ENCODE measurements around the gene TUT7. TPM values are rescaled to one million over a fixed set of nuclear protein-coding genes. Genes with fewer than 3 reads are reported as not detected.
"Not testable (repeated sequence)": the region's sequence is repeated elsewhere in the genome, so short reads cannot be mapped to it uniquely, and the experiment has no call there.

Gene TUT7, protein sequence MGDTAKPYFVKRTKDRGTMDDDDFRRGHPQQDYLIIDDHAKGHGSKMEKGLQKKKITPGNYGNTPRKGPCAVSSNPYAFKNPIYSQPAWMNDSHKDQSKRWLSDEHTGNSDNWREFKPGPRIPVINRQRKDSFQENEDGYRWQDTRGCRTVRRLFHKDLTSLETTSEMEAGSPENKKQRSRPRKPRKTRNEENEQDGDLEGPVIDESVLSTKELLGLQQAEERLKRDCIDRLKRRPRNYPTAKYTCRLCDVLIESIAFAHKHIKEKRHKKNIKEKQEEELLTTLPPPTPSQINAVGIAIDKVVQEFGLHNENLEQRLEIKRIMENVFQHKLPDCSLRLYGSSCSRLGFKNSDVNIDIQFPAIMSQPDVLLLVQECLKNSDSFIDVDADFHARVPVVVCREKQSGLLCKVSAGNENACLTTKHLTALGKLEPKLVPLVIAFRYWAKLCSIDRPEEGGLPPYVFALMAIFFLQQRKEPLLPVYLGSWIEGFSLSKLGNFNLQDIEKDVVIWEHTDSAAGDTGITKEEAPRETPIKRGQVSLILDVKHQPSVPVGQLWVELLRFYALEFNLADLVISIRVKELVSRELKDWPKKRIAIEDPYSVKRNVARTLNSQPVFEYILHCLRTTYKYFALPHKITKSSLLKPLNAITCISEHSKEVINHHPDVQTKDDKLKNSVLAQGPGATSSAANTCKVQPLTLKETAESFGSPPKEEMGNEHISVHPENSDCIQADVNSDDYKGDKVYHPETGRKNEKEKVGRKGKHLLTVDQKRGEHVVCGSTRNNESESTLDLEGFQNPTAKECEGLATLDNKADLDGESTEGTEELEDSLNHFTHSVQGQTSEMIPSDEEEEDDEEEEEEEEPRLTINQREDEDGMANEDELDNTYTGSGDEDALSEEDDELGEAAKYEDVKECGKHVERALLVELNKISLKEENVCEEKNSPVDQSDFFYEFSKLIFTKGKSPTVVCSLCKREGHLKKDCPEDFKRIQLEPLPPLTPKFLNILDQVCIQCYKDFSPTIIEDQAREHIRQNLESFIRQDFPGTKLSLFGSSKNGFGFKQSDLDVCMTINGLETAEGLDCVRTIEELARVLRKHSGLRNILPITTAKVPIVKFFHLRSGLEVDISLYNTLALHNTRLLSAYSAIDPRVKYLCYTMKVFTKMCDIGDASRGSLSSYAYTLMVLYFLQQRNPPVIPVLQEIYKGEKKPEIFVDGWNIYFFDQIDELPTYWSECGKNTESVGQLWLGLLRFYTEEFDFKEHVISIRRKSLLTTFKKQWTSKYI (N-terminal part only)
- 6.8 and 7.8 TPM in 2 replicates for total RNA-seq (2014; rRNA removed; shearing (Covaris generic))

DNA sequence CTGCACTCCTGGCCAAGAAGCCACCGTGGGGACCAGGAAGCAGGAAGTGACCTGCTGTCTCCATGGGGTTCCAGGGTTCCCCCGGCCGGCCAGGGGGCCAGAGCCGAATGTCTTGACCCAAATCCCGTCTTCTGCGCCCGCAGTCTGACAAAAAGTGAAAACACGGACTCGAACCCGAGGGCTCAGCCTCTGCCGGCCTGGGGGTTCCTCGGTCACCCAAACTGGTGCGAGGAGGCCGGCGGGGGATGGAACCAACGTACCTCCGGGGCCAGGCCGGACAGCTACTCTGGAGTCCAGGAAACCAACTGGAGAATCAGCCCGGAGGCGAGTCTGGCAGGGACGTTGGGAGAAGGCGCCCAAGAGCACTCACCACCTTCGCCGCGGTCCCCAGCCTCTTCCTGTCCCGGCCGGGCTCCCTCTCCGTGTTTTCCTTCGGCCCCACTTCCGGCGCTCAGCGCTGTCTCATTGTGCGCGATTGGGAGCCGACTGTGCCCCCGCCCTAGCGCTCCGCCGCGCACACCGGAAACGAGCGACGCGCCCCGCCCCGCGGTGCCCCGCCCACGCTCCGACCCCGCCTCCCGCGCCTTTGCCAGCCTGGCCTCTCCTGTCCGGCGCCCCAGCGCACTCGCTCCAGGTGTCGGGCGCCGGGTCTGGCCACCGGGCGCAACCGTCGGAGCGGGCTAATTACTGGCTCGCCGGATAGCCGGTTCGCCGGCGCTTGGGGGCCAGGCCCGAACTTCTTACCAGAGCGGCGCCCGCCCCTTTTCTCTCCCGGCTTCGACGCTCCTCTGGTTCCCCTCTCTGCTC, at the start of gene TUT7:
TUT7 (minus strand) TSS at position 400 of the 807 bp plus-strand sequence. CDS start 1,211 bp downstream, outside the sequence.
- peak; percentile 94 for DNase-seq (ENCODE audit: low spot score)
- in situ Hi-C loops (cut with HindIII; ENCODE audit: low sequenced_read_pairs): no loop called here

DNA sequence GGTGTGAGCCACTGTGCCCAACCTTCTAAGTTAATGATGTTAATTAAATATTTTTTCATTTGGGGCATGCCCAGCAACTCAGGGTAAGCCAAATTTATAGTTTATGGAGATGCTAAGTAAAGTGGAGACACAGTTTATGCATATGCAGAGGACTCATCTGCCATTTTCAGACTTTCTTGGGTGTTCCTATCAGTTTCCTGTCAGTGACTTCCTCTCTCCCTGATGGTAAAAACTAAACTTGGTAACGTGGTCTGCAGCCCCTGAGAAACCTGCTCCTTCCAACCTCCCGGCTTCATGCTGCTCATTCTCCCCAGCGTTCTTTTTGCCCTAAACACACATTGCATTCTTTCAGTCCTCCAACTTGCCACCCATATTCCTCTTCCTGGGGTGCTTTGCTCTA, 48.4 kb upstream of the TUT7 start:
- in situ Hi-C loops (cut with HindIII; ENCODE audit: low sequenced_read_pairs): no loop called here

DNA sequence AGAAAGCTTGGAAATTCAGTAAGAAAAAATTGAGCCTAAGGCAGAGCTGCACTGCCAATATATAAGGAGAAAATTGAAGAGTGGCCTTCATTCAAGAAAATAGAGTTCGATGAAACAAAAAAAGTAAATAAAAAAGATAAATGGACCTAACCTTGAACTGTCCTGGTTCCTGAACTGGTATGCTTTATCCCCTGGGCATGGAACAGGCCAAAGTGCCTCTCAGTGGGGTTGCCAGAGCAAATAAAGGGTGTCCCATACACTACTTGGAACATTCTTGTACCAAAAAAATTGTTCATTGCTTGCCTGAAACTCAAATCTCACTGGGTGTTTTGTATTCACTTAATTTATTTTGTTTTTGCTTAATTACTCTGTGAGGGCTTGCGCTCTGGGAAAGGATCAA, 42.2 kb upstream of the TUT7 start:
- in situ Hi-C loops (cut with HindIII; ENCODE audit: low sequenced_read_pairs): no loop called here
- DNase-seq (ENCODE audit: low spot score): no peak

More for the DNA sequence above, 48.4 kb upstream of the TUT7 start:
- no peak for DNase-seq (ENCODE audit: low spot score)

DNA sequence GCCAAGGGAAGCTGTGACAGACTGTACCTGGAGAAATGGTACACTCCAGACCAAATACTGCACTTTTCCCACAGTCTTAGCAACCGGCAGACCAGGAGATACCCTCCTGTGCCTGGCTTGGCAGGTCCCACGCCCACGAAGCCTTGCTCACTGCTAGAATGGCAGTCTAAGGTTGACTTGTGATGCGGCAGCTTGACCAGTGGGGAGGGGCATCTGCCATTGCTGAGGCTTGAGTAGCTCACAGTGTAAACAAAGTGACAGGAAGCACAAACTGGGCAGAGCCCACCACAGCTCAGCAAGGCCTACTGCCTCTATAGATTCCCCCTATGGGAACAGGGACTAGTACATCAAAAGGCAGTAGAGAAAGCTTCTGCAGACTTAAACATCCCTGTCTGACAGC, 36.0 kb upstream of the TUT7 start:
- DNase-seq (ENCODE audit: low spot score); in situ Hi-C loops (cut with HindIII; ENCODE audit: low sequenced_read_pairs): not testable (repeated sequence)

DNA sequence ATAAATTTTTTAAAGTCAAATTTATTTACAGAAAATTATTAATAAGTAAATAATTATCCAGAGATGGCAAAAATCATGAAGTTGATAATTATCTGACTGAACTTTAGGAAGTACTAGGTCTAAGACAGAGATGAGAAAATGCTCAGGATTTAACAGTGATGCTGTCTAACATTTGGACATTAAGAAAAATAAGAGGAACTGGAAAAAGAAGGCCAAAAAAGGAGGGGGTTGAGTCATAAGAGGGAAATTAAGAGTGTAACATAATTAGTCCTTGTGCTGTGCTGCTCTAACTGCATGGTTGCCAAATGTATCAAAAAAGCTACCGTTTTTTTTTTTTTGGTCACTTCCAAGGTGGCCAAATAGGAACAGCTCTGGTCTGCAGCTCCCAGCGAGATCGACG, 35.4 kb upstream of the TUT7 start:
- DNase-seq (ENCODE audit: low spot score): no peak
- in situ Hi-C loops (cut with HindIII; ENCODE audit: low sequenced_read_pairs): no loop called here

DNA sequence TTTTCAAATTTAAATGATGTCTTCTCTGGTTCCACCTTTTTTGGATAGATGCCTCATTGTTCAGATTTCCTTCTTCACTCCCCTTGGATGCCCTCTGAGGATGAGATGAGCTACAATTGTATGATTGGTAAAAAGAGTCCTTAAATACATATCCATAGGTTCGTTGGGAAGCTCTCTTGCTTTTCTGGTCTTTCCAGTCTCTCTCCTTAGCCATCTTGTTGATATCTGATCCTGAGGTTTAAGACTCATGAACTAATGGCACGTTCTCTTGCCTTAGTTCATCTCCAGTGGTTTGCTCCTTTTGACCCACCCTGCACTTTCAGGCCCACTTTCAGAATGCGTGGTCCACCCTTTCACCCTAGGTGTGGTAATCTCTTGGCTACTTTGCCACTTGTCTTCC, 33.2 kb upstream of the TUT7 start:
- no peak for DNase-seq (ENCODE audit: low spot score)
- in situ Hi-C loops (cut with HindIII; ENCODE audit: low sequenced_read_pairs): no loop called here

DNA sequence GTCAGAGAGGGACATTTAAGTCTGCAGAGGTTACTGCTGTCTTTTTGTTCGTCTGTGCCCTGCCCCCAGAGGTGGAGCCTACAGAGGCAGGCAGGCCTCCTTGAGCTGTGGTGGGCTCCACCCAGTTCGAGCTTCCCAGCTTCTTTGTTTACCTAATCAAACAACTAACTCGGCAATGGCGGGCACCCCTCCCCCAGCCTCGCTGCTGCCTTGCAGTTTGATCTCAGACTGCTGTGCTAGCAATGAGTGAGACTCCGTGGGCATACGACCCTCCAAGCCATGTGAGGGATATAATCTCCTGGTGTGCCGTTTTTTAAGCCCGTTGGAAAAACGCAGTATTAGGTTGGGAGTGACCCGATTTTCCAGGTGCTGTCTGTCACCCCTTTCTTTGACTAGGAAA, 28.8 kb upstream of the TUT7 start:
- DNase-seq (ENCODE audit: low spot score); in situ Hi-C loops (cut with HindIII; ENCODE audit: low sequenced_read_pairs): not testable (repeated sequence)

DNA sequence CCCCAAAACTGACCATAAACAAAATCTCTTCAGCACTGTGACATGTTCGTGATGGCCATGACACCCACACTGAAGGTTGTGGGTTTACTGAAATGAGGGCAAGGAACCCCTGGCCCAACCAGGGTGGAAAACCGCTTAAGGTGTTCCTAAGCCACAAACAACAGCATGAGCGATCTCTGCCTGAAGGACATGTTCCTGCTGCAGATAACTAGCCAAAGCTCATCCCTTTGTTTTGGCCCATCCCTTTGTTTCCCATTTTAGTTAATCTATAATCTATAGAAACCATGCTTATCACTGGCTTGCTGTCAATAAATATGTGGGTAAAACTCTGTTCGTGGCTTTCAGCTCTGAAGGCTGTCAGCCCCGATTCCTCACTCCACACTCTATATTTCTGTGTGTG, 21.8 kb upstream of the TUT7 start:
- in situ Hi-C loops (cut with HindIII; ENCODE audit: low sequenced_read_pairs): no loop called here
- no peak for DNase-seq (ENCODE audit: low spot score)

DNA sequence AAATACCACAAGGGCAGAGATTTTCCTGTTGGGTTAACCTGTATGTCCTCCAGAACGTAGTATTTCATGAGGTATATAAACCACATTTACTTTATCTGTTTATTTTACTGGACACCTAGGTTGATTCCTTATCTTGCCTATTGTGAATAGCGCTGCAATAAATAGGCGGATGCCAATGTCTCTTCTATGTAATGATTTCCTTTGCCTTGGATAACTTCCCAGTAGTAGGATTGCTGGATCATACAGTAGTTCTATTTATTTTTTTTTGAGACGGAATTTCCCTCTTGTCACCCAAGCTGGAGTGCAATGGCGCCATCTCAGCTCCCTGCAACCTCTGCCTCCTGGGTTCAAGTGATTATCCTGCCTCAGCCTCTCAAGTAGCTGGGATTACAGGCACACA, 15.6 kb upstream of the TUT7 start:
- in situ Hi-C loops (cut with HindIII; ENCODE audit: low sequenced_read_pairs): no loop called here
- no peak for DNase-seq (ENCODE audit: low spot score)

DNA sequence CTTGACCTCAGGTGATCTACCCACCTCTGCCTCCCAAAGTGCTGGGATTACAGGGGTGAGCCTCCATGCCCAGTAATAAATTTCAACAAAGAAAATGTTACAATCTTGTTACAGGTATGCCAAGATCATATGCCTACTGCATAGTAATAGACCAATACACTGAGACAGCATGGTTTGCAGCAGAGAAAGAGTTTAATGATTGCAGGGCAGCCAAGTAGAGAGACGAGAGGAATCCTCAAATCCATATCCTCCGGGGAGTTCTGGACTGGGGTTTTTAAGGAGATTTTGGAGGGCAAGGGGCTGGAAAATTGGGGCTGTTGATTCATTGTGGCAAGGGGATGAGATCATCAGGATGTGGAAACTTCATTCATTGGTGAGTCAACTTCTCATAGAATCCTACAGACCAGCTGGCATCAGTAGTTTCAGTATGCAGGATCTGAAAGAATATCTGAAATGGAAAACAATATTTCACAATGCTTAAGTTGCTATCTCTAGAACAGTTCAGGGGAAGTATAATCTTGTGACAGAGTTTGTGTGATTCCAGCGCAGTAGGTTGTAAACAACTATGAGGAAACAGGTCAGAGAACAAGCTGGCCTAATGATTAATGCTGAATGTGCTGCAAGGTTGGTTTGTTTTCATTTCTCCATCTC, 14.8 kb upstream of the TUT7 start:
- in situ Hi-C loops (cut with HindIII; ENCODE audit: low sequenced_read_pairs): no loop called here
- no peak for DNase-seq (ENCODE audit: low spot score)

DNA sequence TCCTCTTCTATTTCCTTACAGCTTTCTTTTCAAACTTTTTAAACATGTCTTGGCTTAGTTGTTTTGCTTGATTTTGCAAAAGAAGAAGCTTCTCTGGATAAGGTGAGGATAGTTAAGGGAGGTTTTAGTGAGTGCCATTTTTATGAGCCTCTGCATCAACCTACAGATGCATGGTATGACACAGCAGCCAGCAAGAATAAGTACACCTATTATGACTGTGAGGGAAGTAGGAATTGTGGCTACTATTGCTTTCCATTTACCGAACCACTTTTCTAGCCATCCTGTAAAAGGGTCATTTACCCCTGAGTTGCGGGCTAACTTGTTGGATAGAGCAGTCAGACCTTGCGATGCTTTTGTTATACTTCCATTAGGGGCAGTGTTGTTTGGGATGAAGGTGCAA, 7.0 kb upstream of the TUT7 start:
- in situ Hi-C loops (cut with HindIII; ENCODE audit: low sequenced_read_pairs): no loop called here

DNA sequence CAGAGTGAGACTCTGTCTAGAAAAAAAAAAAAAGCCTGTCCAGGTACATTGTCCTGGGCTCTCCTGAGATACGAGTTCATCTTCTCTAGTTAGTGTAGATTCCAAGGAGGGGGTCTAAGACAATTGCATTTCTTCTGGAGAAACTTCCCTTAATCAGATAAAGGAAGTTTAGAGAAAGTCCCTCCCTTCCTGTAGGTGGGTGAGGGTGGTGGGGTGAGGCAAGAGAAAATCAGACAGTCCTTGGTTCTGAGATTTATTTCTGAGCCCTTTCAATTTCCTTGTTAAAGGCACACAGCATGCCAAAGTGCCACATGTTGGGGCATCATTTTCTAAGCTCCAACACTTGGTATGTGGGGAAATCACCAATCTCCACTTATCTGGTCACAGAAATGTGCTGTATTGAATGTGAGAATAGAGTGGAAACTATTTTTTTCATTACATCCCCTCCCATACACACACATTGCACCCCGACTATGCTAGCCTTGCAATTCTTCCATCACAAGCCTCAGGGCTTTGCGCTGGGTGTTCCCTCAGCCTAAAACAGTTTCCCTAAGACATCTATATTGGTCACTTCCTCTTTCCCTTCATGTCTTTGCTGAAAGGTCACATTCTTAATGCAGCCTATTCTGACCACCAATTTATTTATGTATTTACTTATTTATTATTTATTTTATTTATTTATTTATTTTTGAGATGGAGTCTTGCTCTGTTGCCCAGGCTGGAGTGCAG, 5.1 kb upstream of the TUT7 start:
- in situ Hi-C loops (cut with HindIII; ENCODE audit: low sequenced_read_pairs): no loop called here
- DNase-seq (ENCODE audit: low spot score): no peak

More for the DNA sequence above, 7.0 kb upstream of the TUT7 start:
- no peak for DNase-seq (ENCODE audit: low spot score)

DNA sequence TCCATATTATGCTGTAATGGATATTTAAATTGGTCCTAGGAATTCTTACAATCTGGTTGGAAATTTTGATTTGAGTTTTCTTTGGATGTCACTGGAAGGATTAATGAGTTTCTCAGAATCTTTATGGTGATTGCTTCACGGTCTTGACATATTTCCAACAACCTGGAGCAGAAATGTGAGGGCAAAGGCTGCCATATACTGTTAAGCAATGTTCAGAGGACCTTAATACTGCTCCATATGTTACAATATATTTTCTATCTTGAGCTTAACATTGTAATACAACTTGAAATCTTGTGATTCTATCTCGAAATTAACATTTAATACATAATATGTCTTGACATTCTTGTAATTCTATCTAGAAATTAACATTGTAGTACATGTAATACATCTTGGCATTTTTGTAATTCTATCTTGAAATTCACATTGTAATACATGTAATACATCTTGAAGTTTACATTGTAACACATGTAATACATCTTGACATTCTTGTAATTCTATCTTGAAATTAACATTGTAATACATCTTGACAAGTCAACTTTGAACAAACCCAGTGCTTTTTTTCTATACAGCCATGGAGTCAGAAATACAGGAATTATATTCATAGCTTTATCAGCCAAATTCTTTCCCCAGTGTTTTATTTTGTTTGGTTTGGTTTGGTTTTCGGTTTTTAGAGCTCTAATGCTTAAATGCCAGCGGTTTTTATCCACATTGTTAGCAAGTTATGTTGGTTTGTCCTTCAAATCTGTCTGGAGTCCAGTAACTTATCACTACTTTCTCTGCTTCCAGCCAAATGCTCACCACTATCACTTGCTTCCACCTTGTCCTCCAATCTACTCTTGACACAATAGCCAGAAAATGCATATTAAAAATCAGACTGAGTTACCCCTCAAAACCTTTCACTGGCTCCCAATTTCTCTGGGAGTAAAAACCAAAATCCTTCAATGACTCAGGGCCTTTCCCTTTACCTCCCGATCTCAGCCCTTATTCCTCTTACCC, 3.0 kb upstream of the TUT7 start:
- DNase-seq (ENCODE audit: low spot score): no peak
- in situ Hi-C loops (cut with HindIII; ENCODE audit: low sequenced_read_pairs): no loop called here

DNA sequence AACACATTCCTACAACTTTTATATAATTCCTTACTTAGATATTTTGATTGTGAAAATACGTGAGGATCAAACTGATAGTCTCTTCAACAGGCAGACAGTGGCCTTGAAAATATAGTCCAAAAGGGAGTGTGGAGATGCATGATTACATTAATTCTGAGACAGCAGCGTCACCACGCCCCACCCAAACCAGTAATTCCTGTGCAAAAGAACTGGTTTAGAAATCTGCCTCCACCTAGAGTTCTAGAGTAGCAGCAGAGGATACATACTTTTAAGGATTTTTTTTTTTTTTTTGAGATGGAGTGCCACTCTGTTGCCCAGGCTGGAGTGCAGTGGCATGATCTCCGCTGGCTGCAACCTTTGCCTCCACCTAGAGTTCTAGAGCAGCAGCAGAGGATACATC, 1.6 kb upstream of the TUT7 start:
- in situ Hi-C loops (cut with HindIII; ENCODE audit: low sequenced_read_pairs): no loop called here
- DNase-seq (ENCODE audit: low spot score): no peak

DNA sequence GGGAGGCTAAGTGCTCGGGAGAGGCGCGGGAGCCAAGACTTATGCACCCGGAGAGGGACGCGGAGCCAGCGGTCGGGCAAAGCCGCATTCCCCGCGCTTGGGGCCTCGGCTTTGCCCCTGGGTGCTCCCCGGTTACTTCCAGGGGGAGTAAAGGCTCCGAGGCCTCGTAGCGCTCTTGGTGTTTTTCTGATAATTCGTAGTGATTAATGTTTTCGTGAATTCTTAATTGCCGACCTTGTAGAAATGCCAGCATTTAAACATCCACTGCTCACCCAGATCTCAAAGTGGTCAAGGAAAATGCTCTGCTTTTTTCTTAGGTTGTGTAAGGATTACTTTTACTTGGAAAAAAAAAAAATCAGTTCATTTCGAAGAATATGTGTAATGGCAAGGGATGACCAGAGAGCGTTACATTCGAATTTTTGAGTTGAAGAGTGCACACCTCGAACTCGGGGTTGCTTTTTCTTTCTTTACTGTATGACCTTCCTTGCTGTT, 654 bp upstream of the TUT7 start:
- in situ Hi-C loops (cut with HindIII; ENCODE audit: low sequenced_read_pairs): no loop called here
- DNase-seq (ENCODE audit: low spot score): no peak

DNA sequence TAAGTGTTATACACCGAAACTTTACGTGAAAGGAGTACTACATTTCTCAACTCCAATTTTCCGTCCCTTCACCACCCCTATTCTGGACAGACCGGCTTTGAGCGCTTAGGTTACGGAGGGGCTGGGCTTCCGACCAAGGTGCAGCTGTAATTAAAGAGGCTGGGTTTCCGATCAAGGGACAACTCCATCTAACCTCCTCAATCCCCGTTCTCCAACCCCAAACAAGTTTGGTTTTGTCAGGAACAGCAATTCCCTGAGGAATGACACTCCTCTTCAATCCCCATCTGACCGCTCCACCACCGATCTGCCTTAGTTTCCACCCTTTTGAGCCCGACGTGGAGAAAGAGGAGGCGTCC, 577 bp downstream of the TUT7 start:
- in situ Hi-C loops (cut with HindIII; ENCODE audit: low sequenced_read_pairs): no loop called here
- no peak for DNase-seq (ENCODE audit: low spot score)
